Urinary bladder (tissue), 2 donors: ENCODE measurements around the gene C15orf62. TPM values are rescaled to one million over a fixed set of nuclear protein-coding genes. Genes with fewer than 3 reads are reported as not detected.

ENCODE experiments used
- polyA plus RNA-seq: library from polyadenylated mRNA; stranded (reverse); fragments of 200-250 nt; gene quantifications from one replicate; pipeline ENCODE4 v1.2.3, GENCODE V29; 2013
- small RNA-seq: library from RNA; depleted of rRNA; stranded (forward); fragments of <200 nt; gene quantifications from one replicate; pipeline ENCODE3, GENCODE V24; 2014
- total RNA-seq: library from RNA; depleted of rRNA; stranded (reverse); fragments of >200 nt; gene quantifications from one replicate; pipeline ENCODE4 v1.2.3, GENCODE V29; 2014
- donor health status: healthy.

Gene C15orf62
- total and polyA plus RNA-seq, 2 donors, result 0.11 to 1.2 TPM

Small RNAs within 50 kb of the gene (small RNA-seq; reads per million reads assigned to genes)
- gene SUMO2P15, result not detected

Other genes starting within 250 kb of the C15orf62 start
- 20.8 TPM for gene CCDC32, start 204.9 kb upstream of the C15orf62 start, total RNA-seq
- 29.4 TPM for gene CCDC32, start 204.9 kb upstream of the C15orf62 start, polyA plus RNA-seq
- gene RPUSD2, start 200.7 kb upstream of the C15orf62 start, total RNA-seq, result 5.9 TPM
- gene RPUSD2, start 200.7 kb upstream of the C15orf62 start, polyA plus RNA-seq, result 11.7 TPM
- 39.5 TPM for gene KNL1, start 175.7 kb upstream of the C15orf62 start, total RNA-seq
- gene KNL1, start 175.7 kb upstream of the C15orf62 start, polyA plus RNA-seq, result 0.35 TPM
- gene RAD51, start 74.8 kb upstream of the C15orf62 start, total RNA-seq, result 2.2 TPM
- gene RAD51, start 74.8 kb upstream of the C15orf62 start, polyA plus RNA-seq, result 0.98 TPM
- gene RMDN3, start 14.7 kb upstream of the C15orf62 start, total RNA-seq, result 13.0 TPM
- 35.2 TPM for gene RMDN3, start 14.7 kb upstream of the C15orf62 start, polyA plus RNA-seq
- gene GCHFR, start 5.9 kb upstream of the C15orf62 start, total RNA-seq, result 2.9 TPM
- 28.7 TPM for gene GCHFR, start 5.9 kb upstream of the C15orf62 start, polyA plus RNA-seq
- gene ZFYVE19, start 37.1 kb downstream of the C15orf62 start, total RNA-seq, result 20.3 TPM
- gene ZFYVE19, start 37.1 kb downstream of the C15orf62 start, polyA plus RNA-seq, result 26.4 TPM
- 17.9 TPM for gene DNAJC17, start 37.5 kb downstream of the C15orf62 start, total RNA-seq
- gene DNAJC17, start 37.5 kb downstream of the C15orf62 start, polyA plus RNA-seq, result 45.6 TPM
- not detected for gene PPP1R14D, start 58.7 kb downstream of the C15orf62 start, total RNA-seq
- not detected for gene PPP1R14D, start 58.7 kb downstream of the C15orf62 start, polyA plus RNA-seq
- 31.4 TPM for gene SPINT1, start 74.1 kb downstream of the C15orf62 start, total RNA-seq
- gene SPINT1, start 74.1 kb downstream of the C15orf62 start, polyA plus RNA-seq, result 17.4 TPM
- gene RHOV, start 104.3 kb downstream of the C15orf62 start, total RNA-seq, result 9.3 TPM
- gene RHOV, start 104.3 kb downstream of the C15orf62 start, polyA plus RNA-seq, result 4.0 TPM
- 15.1 TPM for gene VPS18, start 124.5 kb downstream of the C15orf62 start, total RNA-seq
- 19.3 TPM for gene VPS18, start 124.5 kb downstream of the C15orf62 start, polyA plus RNA-seq
- 11.8 TPM for gene DLL4, start 159.4 kb downstream of the C15orf62 start, total RNA-seq
- gene DLL4, start 159.4 kb downstream of the C15orf62 start, polyA plus RNA-seq, result 11.2 TPM
- 0.42 TPM for gene CHAC1, start 183.5 kb downstream of the C15orf62 start, total RNA-seq
- 1.8 TPM for gene CHAC1, start 183.5 kb downstream of the C15orf62 start, polyA plus RNA-seq